ENCODE results near the gene SIN3A. TPM values are rescaled to one million over a fixed set of nuclear protein-coding genes. Genes with fewer than 3 reads are reported as not detected.

The SIN3A gene
- total RNA-seq, 1 experiment from 2014 or later, result 24.9 TPM

DNA sequence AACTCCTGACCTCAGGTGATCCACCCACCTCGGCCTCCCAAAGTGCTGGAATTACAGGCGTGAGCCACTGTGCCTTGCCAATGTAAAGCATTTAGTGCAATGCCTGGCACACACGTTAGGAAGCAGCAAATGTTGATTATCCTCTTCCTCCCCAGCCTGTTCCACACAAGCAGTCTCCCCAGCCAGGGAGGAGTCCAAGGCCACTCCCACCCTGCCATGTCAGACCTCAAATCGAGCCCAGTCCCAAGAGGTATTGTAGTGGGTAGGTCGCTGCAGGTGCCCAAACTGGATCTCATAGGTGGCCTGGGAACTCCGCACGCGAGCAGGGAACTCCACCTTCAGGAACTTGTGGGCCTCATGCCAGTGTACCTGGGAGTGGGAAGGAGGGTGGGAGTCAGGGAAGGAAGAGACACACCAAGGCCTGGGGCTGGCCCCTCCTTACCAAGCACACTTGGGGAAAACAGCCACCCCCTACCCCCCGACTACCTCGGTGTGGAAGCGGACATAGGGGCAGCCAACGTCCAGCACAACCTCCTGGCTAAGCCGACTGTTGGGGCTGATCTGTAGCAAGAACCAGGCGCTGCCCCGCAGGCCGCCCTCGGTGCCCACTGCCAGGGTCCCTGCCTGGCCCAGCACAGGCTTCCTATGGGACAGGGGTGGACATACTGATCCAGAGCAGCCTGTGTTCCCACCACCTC lies 93.4 kb downstream of the SIN3A start:
- no peaks in the 10 kb centered on the region for H3K9me2 ChIP-seq (replicated peaks; ENCODE audit: low read length)
- H3K27me3 ChIP-seq (ENCODE audit: low read length), result no peaks in the 10 kb centered on the region
- no peak for ATAC-seq
- H4K20me1 ChIP-seq (ENCODE audit: low read length), result no peaks in the 10 kb centered on the region
- BruUV-seq (replicated peaks), result no TSS peak
- H3K4me3 ChIP-seq (ENCODE audit: low read length), result no peak overlapping the region
- POLR2A ChIA-PET (ENCODE audit: unreplicated experiment), result no interaction called here
- H3K36me3 ChIP-seq (ENCODE audit: low read depth, low read length), result peaks cover 6% of the 10 kb centered on the region; the same call in 1 of the 2 replicates
- no peaks in the 10 kb centered on the region for H3K4me1 ChIP-seq (ENCODE audit: insufficient read depth, low read length)
- no peak overlapping the region for H3K27ac ChIP-seq (ENCODE audit: low read length)
- H3K79me2 ChIP-seq (ENCODE audit: low read length), result no peaks in the 10 kb centered on the region
- H2AFZ ChIP-seq (ENCODE audit: low read length), result no peak overlapping the region
- no peak overlapping the region for H3K9ac ChIP-seq (ENCODE audit: low read length)
- TF ChIP-seq EZH2 (IDR thresholded peaks at IDR 0.05; ENCODE audit: low read length, unreplicated experiment), result no peak
- TF ChIP-seq, protein P1, sequence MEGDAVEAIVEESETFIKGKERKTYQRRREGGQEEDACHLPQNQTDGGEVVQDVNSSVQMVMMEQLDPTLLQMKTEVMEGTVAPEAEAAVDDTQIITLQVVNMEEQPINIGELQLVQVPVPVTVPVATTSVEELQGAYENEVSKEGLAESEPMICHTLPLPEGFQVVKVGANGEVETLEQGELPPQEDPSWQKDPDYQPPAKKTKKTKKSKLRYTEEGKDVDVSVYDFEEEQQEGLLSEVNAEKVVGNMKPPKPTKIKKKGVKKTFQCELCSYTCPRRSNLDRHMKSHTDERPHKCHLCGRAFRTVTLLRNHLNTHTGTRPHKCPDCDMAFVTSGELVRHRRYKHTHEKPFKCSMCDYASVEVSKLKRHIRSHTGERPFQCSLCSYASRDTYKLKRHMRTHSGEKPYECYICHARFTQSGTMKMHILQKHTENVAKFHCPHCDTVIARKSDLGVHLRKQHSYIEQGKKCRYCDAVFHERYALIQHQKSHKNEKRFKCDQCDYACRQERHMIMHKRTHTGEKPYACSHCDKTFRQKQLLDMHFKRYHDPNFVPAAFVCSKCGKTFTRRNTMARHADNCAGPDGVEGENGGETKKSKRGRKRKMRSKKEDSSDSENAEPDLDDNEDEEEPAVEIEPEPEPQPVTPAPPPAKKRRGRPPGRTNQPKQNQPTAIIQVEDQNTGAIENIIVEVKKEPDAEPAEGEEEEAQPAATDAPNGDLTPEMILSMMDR (conservative IDR thresholded peaks at IDR 0.05; ENCODE audit: low read depth, low read length), result no peak
- no peak for TF ChIP-seq EZH2phosphoT487 (IDR thresholded peaks at IDR 0.05; ENCODE audit: borderline replicate concordance, low read length)
- CTCF ChIA-PET, result no interaction called here
- no peaks in the 10 kb centered on the region for H3K9me3 ChIP-seq (ENCODE audit: low read length)
- intact Hi-C loops (cut with micrococcal nuclease), result no loop called here
- no peak overlapping the region for H3K4me2 ChIP-seq (ENCODE audit: low read length)
- no peak for DNase-seq
- no peaks in the 10 kb centered on the region for H3F3A ChIP-seq (ENCODE audit: low read length, unreplicated experiment)

DNA sequence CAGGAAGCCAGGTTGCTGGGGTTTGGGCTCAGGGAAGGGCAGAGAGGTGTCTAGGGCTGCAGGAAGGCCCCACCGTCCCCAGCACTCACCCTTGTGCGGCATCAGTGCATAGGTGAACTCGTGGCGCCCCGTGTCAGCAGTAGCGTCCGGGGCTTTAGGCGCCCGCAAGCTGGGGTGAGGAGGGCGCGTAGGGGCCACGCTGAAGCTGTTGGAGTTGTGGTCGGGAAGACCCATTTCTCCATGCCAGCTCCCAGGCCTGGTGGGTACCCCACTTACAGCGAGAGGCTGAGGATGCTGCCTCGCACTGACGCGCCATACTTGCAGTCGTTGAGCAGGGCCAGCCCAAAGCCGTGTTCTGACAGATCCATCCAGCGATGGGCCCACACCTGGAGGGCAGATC lies 95.0 kb downstream of the SIN3A start:
- intact Hi-C loops (cut with micrococcal nuclease), result no loop called here
- Histone ChIP-seq H3K4me1 (ENCODE audit: insufficient read depth, low read length) (no peaks in the 10 kb centered on the region), H4K20me1 (ENCODE audit: low read length) (no peaks in the 10 kb centered on the region), H3K79me2 (ENCODE audit: low read length) (no peaks in the 10 kb centered on the region), H3K27me3 (ENCODE audit: low read length) (no peaks in the 10 kb centered on the region), H3K4me3 (ENCODE audit: low read length) (no peak overlapping the region), H3K36me3 (ENCODE audit: low read depth, low read length) (peaks cover 6% of the 10 kb centered on the region; the same call in 1 of the 2 replicates), H3K27ac (ENCODE audit: low read length) (no peak overlapping the region), H3F3A (ENCODE audit: low read length, unreplicated experiment) (no peaks in the 10 kb centered on the region), H3K9me2 (replicated peaks; ENCODE audit: low read length) (no peaks in the 10 kb centered on the region), H3K9me3 (ENCODE audit: low read length) (no peaks in the 10 kb centered on the region), H2AFZ (ENCODE audit: low read length) (no peak overlapping the region), H3K4me2 (ENCODE audit: low read length) (no peak overlapping the region), H3K9ac (ENCODE audit: low read length) (no peak overlapping the region)
- DNase-seq, result no peak
- no peak for ATAC-seq
- POLR2A ChIA-PET (ENCODE audit: unreplicated experiment), result no interaction called here
- TF ChIP-seq, protein P1 (conservative IDR thresholded peaks at IDR 0.05; ENCODE audit: low read depth, low read length), result no peak
- TF ChIP-seq EZH2phosphoT487 (IDR thresholded peaks at IDR 0.05; ENCODE audit: borderline replicate concordance, low read length), result no peak
- no peak for TF ChIP-seq EZH2 (IDR thresholded peaks at IDR 0.05; ENCODE audit: low read length, unreplicated experiment)
- CTCF ChIA-PET, result no interaction called here
- no TSS peak for BruUV-seq (replicated peaks)

DNA sequence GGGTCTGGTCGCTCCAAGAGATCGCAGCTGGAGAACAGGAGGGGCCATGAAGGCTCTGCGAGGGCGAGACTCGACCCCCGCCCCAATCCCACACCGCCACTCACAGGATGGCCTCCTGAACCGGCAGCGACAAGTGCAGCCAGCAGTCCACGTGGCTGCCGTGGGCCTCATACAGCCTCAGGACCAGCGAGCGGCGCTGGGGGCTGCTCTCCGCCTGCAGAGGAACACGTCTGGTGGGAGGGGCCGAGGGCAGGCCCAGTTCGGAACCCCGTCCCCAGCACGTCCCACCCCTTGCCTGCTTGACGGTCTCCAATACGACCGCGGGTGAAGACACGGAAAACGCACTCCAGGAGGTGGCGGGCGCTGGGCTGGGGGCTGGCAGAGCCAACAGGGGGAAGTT lies 95.5 kb downstream of the SIN3A start:
- H3K27ac ChIP-seq (ENCODE audit: low read length), result no peak overlapping the region
- intact Hi-C loops (cut with micrococcal nuclease), result no loop called here
- no peaks in the 10 kb centered on the region for H3K27me3 ChIP-seq (ENCODE audit: low read length)
- H3K4me3 ChIP-seq (ENCODE audit: low read length), result no peak overlapping the region
- no peaks in the 10 kb centered on the region for H3K9me3 ChIP-seq (ENCODE audit: low read length)
- DNase-seq (no peak), ATAC-seq (no peak)
- POLR2A ChIA-PET (ENCODE audit: unreplicated experiment), result no interaction called here
- TF ChIP-seq EZH2 (IDR thresholded peaks at IDR 0.05; ENCODE audit: low read length, unreplicated experiment) (no peak), EZH2phosphoT487 (IDR thresholded peaks at IDR 0.05; ENCODE audit: borderline replicate concordance, low read length) (no peak)
- TF ChIP-seq, protein P1 (conservative IDR thresholded peaks at IDR 0.05; ENCODE audit: low read depth, low read length), result no peak
- no peaks in the 10 kb centered on the region for H4K20me1 ChIP-seq (ENCODE audit: low read length)
- no peak overlapping the region for H2AFZ ChIP-seq (ENCODE audit: low read length)
- H3K79me2 ChIP-seq (ENCODE audit: low read length), result no peaks in the 10 kb centered on the region
- H3F3A ChIP-seq (ENCODE audit: low read length, unreplicated experiment), result no peaks in the 10 kb centered on the region
- no peak overlapping the region for H3K4me2 ChIP-seq (ENCODE audit: low read length)
- H3K9ac ChIP-seq (ENCODE audit: low read length), result no peak overlapping the region
- peaks cover 6% of the 10 kb centered on the region; the same call in 1 of the 2 replicates for H3K36me3 ChIP-seq (ENCODE audit: low read depth, low read length)
- H3K9me2 ChIP-seq (replicated peaks; ENCODE audit: low read length), result no peaks in the 10 kb centered on the region
- BruUV-seq (replicated peaks), result no TSS peak
- no peaks in the 10 kb centered on the region for H3K4me1 ChIP-seq (ENCODE audit: insufficient read depth, low read length)
- CTCF ChIA-PET, result no interaction called here

All from PC-3 (cell line).